ENCODE data around the gene RAMP1. TPM values are rescaled to one million over a fixed set of nuclear protein-coding genes. Genes with fewer than 3 reads are reported as not detected.
"Not testable (repeated sequence)": the region's sequence is repeated elsewhere in the genome, so short reads cannot be mapped to it uniquely, and the experiment has no call there.

RAMP1 gene
- not detected for total RNA-seq

DNA sequence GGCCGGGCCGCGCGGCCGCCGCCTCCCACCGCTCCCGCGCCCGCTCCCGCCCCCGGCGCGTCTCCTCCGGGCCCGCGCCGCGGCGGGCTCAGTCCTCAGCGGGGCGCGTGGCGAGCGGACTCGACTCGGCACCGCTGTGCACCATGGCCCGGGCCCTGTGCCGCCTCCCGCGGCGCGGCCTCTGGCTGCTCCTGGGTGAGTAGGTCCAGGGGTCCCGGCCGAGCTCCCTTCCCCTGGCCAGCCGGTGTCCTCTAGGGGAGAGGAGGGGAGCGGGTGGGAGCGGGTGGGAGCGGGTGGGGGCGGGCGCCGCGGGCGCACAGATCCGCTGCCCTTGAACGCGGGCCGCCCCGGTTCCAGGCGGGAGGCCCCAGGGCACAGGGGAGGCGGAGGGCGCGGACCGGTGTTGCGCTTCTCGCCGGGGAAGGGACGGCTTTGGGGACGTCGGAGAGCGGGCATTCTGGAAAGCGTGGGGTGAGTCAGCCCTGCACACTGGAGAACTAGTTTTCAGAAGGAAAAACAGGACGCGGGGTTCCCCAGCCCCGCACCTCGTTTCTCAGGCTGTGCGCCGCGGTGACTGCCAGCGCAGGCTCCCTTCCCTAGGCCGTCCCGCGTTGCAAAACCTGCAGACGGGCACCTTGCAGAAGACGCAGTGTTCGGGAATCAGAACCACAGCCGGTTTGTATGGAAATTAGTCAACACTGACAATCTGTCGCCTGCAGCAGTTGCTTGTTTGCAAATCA is at the start of gene RAMP1:
Gene RAMP1 (plus strand): TSS at position 91 of the 740 bp plus-strand sequence. CDS start 53 bp downstream, at position 144.
- no peak for DNase-seq

DNA sequence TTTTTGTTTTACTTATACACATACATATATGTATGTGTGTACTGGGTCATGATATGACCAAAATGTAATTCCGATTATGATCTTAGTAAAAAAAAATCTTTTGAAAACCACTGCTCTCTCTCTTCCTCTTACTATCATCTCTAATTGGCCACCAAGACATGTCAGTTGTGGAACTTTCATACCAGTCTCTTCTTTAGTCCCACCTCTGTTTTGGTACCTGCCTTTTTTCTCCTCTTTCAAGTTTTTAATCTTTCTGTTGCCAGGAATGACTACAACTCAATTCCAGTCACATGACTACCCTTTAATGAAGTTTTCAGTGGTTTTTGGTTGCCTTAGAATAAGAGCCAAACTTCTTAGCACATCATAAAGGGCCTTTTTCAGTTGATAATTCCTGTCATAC is 43.8 kb upstream of the RAMP1 start:
- no peak for DNase-seq

DNA sequence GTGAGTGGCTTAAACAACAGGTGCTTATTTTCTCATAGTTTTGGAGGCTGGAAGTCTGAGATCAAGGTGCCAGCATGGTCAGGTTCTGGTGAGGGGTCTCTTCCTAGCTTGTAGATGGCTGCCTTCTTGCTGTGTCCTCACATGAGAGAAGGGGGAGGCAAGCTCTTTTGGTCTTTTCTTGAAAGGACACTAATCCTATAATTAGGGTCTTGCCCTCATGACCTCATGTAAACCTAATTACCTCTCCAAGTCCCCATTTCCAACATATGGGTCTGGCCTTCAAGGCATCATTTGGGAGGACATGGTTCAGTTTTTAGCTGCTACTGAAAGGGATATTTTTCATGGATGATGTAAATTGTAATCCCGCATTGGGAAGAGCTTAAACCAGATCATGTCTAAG is 42.9 kb upstream of the RAMP1 start:
- DNase-seq = no peak

DNA sequence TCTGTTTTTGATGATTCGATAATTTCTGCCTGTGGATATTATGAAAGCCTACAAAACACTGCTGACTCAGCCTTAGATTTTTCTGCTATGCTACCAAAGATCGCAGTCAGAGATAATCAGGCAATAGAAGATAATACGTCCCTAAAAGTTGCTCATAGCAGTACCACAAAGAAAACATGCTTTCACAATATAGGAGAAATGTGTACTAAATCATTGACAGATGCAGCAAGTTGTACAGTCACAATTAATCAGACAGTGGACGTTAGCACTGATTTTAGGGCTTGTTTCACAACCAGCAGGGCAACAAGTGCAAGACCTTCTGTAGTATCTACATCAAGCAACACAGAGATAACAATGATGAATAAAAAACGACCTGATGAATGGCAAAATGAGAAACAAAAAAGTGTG is 41.4 kb upstream of the RAMP1 start:
- no peak for DNase-seq

DNA sequence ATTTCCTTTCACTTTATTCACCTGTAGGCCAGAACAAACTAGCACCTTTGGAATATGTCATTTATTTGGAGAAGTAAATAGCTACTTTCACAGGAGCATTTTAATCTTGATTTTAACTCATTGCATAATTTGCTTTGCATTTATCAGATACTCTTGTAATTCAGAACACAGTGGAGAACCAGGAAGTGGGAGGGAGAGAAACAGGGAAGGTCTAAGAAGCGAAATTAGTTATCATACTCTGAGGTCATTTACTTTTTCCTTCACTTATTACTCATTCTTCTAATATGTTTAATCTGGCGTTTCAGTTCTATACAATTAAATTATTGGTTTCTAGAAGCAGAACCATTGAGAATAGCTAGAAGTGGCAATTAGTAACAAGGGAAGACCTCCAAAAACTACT is 40.2 kb upstream of the RAMP1 start:
- DNase-seq = no peak

DNA sequence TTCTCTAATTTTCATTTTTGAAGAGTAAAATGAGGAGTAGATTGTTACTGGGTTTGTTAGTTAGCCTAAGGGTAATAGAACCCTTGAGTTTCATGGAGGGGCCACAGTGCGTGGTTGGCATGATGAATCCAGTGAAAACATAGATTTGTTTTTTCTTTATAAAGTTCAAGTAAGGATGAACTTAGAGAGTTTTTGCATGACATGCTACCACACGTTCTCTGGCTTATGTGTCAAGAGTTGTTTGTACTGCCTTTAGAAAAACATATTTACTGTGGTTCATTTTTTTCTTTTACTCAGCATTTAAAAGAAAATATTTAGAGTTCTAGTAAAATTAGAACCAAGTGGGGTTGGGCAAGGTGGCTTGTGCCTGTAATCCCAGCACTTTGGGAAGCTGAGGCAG is 39.0 kb upstream of the RAMP1 start:
- no peak for DNase-seq

DNA sequence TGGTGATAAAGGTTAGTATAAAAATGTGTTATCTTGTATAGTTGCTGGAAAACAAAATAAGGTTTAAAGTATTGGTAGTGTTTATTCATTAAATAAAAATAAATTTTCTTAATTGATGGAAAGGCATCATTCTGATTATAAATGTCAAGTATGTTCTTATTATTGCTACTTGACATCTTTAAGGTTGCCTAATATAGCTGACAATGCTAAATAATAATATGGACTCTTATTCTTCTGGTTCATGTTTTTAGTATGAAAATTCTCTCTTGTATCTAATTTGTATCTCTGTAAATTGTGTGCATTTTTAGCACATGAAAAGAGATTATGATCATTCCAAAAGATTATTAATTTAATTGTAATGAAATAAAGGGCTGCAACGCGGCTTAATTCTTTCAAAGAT is 35.9 kb upstream of the RAMP1 start:
- no peak for DNase-seq

DNA sequence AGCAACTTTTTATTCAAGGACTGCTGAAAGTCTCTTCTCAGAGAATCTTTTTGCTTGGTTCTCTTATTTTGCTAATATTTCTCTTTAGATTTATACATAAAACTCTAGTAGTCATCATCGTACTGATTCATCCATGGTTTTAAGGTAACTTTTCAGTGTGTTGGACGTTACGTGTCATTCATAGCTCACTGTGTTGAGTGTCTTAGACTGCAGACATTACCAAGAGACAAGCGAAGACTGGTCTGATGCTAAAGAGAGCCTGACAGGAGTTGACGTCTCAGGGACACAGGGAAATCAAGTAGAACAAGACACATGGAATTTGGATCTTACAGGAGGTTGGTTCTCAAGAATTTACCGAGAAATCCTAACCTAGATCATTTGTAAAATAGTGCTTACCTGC is 35.3 kb upstream of the RAMP1 start:
- DNase-seq = no peak

DNA sequence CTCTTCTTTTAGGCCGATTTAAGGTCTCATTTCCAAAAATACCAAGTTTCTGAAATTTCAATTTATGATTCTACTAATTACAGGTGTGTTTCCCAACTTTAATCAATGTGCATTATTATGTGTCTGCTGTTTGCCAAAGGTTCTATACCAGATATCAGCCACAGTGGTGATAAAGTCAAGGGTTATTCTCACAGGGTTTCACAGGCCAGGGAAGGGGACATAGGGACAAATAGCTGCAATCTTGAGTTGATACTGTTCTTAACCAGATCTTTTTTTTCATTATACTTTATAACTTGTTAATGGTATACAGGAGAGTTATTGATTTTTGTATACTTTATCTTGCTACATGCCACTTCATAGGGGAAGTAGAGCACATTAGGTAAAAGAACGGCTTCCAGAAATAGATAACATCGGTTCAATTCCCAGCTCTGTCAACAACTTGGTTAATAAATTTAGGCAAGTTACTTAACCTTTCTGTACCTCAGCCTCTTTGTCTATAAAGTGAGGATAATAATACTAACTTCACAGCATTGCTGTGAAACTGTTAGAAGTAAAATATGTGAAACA is 31.9 kb upstream of the RAMP1 start:
- DNase-seq = no peak

DNA sequence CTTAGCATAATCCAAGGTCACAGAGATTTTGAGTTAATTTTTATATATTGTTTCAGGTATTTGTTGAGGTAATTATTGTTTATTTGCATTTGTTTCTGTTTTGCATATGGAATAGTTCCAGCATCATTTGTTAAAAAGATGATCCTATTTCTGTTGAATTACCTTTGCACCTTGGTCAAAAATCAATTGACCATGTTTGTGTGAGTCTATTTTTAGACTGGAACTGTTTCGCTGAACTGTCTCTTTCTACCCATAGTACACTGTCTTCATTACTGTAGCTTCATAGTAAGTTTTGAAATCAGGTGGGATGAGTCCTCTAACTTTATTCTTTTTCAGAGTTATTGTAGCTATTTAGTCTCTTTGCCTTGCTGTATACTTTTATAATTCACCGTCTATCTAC is 28.9 kb upstream of the RAMP1 start:
- DNase-seq = no peak

DNA sequence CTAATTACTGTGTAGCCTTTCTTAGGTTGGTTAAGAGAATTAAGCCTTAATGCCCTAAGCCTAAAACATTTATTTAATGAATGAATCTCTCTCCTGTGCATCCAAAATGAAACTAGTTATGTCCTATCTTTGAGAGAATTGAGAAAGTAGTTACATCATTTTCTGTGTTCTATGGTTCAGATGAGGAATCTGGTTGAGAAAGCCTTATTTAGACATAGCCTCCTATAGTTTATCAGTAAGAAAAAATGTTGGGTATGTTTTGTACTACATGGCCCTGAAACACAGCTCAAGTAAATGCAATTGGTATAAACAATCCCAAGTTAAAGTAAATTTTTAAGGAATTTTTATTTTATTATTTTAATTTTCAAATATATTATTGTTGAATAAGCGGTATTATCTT is 25.9 kb upstream of the RAMP1 start:
- no peak for DNase-seq

DNA sequence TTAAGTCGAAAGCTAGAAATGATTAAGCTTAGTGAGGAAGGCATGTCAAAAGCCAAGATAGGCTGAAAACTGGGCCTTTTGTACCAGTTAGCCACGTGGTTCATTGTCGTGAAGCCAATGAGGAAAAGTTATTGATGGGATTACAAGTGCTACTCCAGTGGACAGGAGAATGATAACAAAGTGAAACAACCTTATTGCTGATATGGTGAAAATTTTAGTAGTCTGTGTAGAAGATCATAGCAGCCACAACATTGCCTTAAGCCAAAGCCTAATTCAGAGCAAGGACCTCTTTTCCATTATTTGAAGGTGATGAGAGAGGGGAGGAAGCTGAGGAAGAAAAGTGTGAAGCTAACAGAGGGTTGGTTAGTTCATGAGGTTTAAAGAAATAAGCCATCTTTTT is 24.1 kb upstream of the RAMP1 start:
- no peak for DNase-seq

DNA sequence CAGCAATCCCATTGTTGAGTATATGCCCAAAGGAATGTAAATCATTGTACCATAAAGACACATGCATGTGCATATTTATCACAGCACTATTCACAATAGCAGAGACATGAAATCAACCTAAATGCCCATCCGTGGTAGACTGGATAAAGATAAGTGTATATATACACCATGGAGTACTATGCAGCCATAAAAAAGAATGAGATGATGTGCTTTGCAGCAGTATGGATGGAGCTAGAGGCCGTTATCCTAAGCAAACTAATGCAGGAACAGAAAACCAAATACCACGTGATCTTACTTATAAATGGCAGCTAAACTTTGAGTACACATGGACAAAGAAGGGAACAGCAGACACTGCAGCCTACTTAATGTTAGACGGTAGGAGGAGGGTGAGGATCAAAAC is 18.4 kb upstream of the RAMP1 start:
- DNase-seq = no peak

DNA sequence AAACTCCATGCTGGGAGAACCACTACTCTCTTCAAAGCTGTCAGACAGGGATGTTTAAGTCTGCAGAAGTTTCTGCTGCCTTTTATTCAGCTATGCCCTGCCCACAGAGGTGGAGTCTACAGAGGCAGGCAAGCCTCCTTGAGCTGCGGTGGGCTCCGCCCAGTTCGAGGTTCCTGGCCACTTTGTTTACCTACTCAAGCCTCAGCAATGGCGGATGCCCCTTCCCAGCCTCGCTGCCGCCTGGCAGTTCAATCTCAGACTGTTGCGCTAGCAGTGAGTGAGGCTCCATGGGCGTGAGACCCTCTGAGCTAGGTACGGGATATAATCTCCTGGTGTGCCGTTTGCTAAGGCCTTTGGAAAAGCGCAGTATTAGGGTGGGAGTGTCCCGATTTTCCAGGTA is 10.5 kb upstream of the RAMP1 start:
- DNase-seq = not testable (repeated sequence)

DNA sequence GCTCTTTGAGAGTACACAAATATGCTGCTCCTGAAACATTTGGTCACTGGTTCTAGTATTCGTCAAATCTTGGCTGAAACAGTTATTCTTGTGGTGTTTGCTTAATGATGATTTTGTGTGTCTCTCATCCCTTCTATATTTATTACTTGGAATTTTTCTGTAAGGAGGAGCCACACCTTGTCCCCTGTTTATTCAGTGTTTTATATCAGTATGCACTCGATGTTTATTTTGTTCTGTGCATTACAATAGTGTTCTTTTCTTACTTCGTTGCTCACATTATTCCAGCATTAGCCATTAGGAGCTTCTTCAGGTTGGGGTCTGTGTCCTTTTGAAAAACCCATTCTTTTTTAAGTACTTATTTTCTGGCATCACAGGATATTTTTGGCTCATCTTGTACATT is 5.1 kb upstream of the RAMP1 start:
- DNase-seq = no peak

DNA sequence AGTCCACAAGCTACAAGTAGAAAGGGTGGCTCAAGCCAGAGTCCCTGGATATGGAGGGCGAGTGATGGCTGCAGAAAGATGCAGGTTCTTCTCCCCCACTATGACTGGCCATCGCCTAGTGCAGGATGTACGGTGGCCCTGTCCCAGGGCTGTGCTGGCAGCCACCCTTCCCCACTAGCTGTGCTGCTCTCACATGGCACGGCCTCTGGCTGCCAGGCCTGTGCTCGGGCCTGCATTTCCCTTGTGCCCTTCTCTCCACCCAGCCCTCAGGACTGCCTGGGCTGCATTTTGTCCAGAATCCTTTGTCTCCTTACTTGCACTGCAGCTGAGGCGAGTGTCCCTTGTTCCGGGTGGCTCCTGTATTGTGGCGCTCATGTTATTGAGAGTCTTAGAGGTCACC is 1.6 kb upstream of the RAMP1 start:
- no peak for DNase-seq

DNA sequence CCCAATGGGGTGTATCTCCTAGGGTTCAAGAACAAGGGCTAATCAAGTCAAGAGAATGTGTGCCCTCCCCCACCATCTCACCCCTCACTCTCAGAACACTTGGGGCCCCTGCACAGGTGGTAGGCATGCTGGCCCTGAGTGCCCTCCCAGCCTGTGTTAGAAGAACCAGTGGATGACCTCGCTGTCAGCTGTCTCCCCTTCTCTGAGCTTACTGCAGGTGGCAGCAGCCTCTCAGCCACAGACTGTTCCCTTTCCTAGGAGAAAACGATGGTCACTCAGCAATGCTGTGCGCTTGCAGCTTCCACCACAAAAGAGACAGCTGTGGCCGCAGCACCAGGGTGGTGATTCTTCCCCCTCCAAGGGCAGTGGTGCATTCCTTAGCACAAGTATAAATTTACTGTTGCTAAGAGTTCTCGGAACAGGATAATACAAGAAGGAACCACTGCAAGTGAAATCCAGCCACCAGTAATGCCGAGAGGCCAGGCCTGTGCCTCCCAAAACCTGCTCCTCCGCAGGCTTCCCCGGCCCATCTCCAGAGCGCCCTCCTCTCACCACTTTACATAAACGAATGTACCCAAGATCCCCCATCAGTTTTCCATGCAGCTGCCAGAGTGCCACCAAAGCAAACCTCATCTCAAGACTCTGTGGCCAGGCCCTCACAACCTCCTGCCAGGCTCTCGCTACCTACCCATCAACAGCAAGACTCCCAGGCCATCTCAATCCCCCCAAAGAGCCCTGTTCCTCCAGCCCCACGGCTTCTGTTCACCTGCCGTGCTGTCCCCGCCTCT is 935 bp upstream of the RAMP1 start:
- no peak for DNase-seq

DNA sequence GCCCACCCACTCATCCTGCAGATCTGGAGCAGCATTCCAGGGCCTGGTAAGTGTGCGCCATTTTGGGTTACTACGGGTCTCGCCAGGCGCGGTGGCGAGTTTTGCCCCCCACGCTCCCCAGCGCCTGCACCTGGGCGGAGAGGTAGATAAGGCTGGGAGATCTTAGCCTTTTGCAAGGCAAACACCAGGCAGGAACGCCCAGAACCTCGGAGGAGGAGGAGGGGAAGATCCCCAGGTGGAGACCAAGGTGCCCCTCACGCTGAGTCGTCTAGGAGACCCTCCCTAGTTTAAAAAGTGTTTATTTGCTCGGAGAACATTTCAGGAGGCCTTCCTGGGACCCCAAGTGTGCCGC is 365 bp upstream of the RAMP1 start:
- DNase-seq = no peak

DNA sequence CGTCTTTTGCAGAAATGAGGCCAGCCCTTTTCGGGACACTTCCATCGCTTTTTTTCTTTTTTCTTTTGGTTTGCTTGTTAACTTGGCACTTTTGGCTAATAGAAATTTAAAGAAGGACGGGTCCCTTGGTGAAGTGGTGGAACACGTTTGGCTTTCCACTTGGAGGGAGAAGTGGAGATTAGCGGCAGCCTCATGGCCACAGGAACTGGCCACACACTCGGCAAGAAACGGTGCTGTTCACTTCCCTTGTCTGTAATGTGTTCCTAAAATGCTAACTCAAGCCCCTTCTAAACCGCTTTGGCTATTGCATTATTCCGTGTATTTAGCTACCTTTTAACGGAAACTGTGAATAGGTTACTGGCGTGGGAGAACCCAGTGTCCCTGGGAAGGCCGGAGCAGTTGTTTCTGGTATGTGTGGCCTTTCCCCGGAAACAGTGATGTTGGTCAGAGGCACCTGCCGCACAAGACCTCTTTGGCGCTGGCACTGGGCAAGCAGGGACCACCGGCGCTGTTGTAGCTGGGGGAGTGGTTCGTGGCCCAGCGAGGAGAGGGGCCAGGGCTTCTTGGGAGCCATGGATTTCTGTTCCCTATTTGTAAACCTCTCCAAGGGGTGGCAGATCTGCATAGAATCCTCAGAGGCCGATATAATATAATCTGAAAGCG is 981 bp downstream of the RAMP1 start:
- DNase-seq = no peak

DNA sequence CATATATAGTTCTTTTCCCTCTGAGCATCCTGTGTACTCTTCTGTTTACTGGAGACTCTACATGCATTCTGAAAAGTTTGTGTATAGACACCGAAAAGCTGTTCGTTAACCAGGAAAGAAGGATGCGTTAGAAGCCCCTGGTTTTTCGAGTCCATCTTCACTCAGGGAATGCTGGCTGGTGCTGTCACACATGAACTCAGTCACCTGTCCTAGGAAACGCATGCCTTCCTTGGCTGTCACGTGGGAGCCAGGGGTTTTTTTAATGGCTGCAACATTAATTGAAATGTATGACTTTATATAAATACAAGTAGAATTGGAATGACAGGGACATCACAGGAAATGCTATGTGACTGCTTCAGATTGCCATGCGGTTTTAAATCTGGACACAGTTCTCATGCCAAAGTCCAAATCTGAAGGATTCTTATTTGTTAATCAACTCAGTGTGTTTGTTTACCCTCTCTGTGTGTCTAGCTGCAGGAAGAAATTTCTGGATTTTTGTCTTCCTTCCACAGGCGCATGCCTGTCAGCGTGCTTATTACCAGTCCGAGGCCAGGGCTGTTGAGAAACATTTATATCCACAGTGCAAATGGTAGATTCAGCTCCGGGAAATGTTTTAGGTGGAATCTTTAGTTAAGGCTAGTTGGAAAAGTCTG is 2.6 kb downstream of the RAMP1 start:
- no peak for DNase-seq

DNA sequence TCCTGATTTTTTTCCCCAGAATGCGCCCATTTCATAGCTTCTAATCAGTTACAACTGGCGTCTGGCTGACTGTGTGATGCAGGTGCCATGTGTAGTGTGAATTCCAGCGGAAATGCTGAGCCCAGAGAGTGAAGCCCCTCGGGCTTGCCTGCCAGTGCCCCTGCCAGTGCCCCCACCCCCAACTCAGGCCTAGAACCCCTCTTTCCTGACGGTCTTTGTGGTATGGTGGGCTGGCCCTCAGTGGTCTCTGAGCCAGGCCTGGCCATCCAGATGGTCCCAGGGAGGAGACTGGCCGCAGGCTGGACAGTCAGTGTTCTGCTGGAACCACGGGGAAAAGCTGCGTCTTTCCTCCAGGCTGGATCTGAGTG is 3.1 kb downstream of the RAMP1 start:
- DNase-seq = no peak

DNA sequence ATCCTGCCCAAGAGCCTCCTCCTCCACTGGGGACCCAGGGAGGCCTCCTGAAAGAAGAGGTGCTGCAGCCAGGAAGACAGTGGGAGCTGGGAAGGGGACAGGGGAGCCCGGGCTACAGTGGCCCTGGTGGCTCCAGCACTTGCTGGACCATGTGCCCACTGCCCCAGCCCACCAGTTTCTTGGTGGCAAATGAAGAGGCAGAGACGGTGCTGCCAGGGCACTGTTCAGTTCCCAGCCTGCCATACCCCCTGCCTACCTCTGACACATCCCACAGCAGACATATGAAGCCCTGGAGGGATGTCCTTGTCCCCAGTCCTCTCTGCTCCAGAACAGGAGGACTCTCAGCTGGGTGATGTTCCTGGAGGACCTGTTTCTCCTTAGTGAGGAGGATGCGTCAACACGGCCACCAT is 3.7 kb downstream of the RAMP1 start:
- no peak for DNase-seq

All from effector CD4-positive, alpha-beta T cell (primary cell).